ENCODE data around the gene PLCL2.
"Not testable (repeated sequence)": the region's sequence is repeated elsewhere in the genome, so short reads cannot be mapped to it uniquely, and the experiment has no call there.

The PLCL2 gene

DNA sequence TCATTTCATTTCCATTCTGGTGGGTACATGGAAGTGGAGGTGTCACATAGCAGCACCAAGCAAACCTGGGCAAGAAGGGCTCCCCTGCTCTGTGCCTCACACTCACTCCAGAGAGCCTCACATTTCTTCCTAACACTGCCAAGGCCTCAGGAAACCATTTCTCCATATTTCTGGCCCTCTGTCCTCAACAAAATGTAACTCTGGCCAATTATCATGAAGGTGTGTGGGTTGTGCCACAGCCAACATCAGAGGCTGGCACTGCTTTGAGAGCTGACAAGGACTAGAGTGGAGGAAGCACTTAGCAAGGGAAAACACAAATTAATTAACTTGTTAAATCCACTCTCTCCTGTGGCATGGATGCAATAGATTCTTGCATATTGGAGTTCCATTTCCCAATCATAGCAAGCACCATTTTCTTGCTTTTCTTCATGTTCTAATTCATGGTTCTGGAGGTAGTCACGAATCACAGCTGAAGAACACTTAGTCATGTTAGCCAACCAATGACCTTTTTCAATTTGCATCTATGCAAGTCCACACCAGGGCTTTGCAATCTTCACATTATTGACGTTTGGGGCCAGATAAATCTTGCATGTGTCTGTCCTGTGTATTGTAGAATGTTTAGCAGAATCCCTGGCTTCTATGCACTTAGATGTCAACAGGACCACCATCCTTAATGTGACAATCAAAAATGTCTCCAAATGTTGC, 241.1 kb downstream of the PLCL2 start:
- DNase-seq, result no peak
- Mint-ChIP-seq H3K4me1 (ENCODE audit: low read depth) (no peaks in the 10 kb centered on the region), H3K4me3 (no peak overlapping the region), H3K9me3 (peaks cover 18% of the 10 kb centered on the region), H3K27ac (no peak overlapping the region), H3K27me3 (no peaks in the 10 kb centered on the region), H3K36me3 (ENCODE audit: low read depth) (no peaks in the 10 kb centered on the region)

- not testable (repeated sequence) for H3K27ac Mint-ChIP-seq; H3K27me3 Mint-ChIP-seq; DNase-seq; H3K4me1 Mint-ChIP-seq (ENCODE audit: low read depth); H3K36me3 Mint-ChIP-seq (ENCODE audit: low read depth); H3K4me3 Mint-ChIP-seq
- peaks cover 13% of the 10 kb centered on the region for H3K9me3 Mint-ChIP-seq
These were observed 243.9 kb downstream of the PLCL2 start for GRCh38 chr3:17128671-17129070.

- Mint-ChIP-seq H3K27ac (no peak overlapping the region), H3K27me3 (no peaks in the 10 kb centered on the region), H3K4me3 (no peak overlapping the region), H3K4me1 (ENCODE audit: low read depth) (no peaks in the 10 kb centered on the region), H3K36me3 (ENCODE audit: low read depth) (no peaks in the 10 kb centered on the region), H3K9me3 (peaks cover 13% of the 10 kb centered on the region)
- no peak for DNase-seq
These were observed 244.8 kb downstream of the PLCL2 start for GRCh38 chr3:17129556-17129955.

DNA sequence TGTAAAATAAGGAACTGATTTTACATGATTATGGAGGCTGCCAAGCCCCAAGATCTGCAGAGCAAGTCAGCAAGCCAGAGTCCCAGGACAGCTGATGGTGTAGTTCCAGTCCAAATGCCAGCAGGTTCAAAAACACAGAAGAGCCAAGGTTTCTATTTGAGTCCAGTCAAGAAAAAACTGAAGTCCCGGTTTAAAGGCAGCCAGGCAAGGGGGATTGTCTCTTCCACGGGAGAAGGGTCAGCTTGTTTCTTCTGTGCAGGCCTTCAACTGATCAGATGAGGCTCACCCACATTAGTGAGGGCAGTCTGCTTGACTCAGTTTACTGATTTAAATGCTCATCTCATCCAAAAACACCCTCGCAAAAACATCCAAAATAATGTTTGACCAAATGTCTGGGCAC, 246.2 kb downstream of the PLCL2 start:
- no peak overlapping the region for H3K4me3 Mint-ChIP-seq
- H3K36me3 Mint-ChIP-seq (ENCODE audit: low read depth), result no peaks in the 10 kb centered on the region
- H3K27ac Mint-ChIP-seq, result no peak overlapping the region
- no peaks in the 10 kb centered on the region for H3K27me3 Mint-ChIP-seq
- DNase-seq, result no peak
- no peaks in the 10 kb centered on the region for H3K4me1 Mint-ChIP-seq (ENCODE audit: low read depth)
- H3K9me3 Mint-ChIP-seq, result peaks cover 13% of the 10 kb centered on the region

DNA sequence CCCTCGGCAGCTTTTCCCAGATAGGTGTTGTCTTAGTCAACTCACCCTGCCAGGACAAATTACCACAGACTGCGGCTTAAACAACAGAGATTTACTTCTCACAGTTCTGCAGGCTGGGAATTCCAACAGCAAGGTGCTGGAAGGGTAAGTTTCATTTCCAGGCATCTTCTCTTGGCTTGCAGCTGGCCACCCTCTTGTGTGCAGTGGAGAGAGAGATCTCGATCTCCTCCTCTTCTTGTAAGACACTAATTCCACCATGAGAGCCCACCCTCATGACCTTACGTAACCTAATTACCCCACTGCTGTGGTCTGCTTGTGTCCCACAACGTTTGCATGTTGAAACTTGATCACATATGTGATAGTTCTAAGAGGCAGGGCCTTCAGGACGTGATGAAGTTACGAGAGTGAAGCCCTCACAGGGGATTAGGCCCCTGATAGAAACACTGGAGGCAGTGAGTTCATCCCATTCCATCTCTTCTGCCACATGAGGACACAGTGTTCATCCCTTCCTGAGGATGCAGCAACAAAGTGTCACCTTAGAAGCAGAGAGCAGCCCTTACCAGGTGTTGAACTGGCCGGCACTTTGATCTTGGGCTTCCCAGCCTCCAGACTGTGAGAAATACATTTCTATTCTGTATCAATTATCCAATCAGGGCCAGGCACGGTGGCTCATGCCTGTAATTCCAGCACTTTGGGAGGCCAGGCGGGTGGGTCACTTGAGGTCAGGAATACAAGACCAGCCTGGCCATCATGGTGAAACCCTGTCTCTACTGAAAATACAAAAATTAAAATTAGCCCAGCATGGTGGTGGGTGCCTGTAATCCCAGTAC, 247.7 kb downstream of the PLCL2 start:
- Mint-ChIP-seq H3K4me1 (ENCODE audit: low read depth) (no peaks in the 10 kb centered on the region), H3K27me3 (no peaks in the 10 kb centered on the region)

DNA sequence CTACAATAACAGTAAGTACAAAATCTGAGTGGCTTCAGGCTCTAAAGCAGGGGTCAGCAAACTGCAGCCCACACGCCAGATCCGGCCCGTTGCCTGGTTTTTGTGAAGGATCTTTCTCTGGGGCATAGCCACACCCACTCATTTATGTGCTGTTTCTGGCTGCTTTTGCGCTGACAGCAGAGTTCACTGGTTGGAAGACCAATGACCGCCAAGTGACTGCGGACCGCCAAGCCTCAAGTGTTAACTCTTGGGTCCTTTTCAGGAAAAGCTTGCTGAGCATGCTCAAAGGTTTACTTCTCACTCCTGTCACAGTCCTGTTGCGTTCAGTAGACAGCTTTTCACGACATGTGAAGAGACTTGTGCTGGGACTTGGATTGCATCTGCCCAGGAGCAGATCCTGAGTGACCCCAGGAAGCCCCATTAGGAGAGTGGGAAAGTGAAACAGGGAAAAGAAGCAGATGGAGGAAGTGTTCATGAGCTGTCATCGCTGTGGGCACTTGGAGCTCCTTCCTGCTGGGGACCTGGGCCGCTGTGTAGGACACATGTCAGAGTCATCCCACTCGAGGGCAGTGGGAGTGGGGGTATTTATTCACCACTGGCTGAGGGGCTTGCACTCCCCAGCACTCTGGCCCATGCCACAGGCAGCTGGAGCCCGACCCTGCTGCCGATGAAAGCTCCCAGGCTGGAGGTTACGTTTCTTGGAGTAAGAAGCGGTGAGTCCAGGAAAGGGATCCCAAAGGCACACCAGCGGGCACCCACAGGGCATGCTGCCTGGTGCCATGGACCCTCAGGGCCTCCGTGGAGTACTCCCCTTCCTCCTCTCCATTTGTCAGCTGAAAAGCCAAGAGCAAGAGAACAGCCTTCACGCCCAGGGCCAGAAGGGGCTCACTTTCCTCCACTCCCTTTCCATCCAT, 249.1 kb downstream of the PLCL2 start:
- DNase-seq, result no peak

More for the DNA sequence above, 247.7 kb downstream of the PLCL2 start:
- Mint-ChIP-seq H3K9me3 (peaks cover 10% of the 10 kb centered on the region), H3K4me3 (no peak overlapping the region), H3K27ac (no peak overlapping the region), H3K36me3 (ENCODE audit: low read depth) (no peaks in the 10 kb centered on the region)
- DNase-seq, result no peak

DNA sequence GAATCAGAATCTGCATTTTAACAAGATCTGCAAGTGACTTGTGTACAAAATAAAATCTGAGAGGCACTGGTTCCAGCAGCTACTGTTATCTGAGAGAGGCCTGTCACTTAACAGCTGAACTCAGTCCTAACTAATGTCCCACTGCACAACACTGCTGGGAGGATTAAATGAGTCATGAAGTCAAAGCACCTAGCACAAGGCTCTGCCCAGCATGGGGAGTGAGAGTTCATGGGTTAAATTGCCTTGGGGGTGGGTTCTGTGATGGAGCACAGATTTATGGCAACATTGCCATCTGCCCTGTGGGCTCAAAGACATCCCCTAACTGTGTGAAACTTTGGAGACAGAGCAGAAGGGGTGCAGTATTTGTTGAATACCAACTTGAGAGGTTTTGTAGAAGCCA, 250.9 kb downstream of the PLCL2 start:
- DNase-seq, result no peak
- no peaks in the 10 kb centered on the region for H3K4me1 Mint-ChIP-seq (ENCODE audit: low read depth)
- no peaks in the 10 kb centered on the region for H3K36me3 Mint-ChIP-seq (ENCODE audit: low read depth)
- no peaks in the 10 kb centered on the region for H3K27me3 Mint-ChIP-seq
- H3K27ac Mint-ChIP-seq, result no peak overlapping the region
- no peaks in the 10 kb centered on the region for H3K9me3 Mint-ChIP-seq
- H3K4me3 Mint-ChIP-seq, result no peak overlapping the region

More for the DNA sequence above, 249.1 kb downstream of the PLCL2 start:
- Mint-ChIP-seq H3K4me3 (no peak overlapping the region), H3K4me1 (ENCODE audit: low read depth) (no peaks in the 10 kb centered on the region), H3K27ac (no peak overlapping the region), H3K36me3 (ENCODE audit: low read depth) (no peaks in the 10 kb centered on the region), H3K9me3 (peaks cover 6% of the 10 kb centered on the region), H3K27me3 (no peaks in the 10 kb centered on the region)

- Mint-ChIP-seq H3K9me3 (no peaks in the 10 kb centered on the region), H3K27me3 (no peaks in the 10 kb centered on the region), H3K4me3 (no peak overlapping the region), H3K36me3 (ENCODE audit: low read depth) (no peaks in the 10 kb centered on the region), H3K4me1 (ENCODE audit: low read depth) (no peaks in the 10 kb centered on the region), H3K27ac (no peak overlapping the region)
- no peak for DNase-seq
These were observed 251.5 kb downstream of the PLCL2 start for GRCh38 chr3:17136136-17136721.

DNA sequence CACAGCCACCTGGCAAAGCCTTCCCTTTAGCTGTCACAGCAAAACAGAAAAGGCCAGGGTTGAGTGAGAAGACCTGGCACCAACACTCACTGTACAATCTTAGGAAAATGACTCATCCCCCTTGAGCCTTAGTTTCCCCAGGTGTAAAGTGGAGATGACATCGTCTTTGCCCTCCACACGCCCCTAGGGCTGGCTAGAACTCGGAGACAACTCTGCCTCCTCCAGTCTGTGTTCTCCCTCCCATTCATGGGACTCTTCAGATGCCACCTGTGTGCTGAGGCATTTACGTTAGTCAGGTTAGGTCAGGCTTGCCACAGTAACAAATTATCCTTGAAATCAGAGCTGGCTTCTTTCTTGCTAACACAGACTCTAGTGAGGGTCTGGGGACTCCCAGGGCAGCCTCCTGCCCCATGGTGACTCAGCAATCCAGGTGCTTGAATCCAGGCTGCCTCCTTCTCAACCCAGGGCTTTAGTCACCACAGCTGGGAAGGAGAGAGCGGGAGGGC, 252.6 kb downstream of the PLCL2 start:
- Mint-ChIP-seq H3K4me1 (ENCODE audit: low read depth) (no peaks in the 10 kb centered on the region), H3K27me3 (no peaks in the 10 kb centered on the region), H3K27ac (no peak overlapping the region), H3K9me3 (no peaks in the 10 kb centered on the region), H3K4me3 (no peak overlapping the region), H3K36me3 (ENCODE audit: low read depth) (no peaks in the 10 kb centered on the region)
- no peak for DNase-seq

GRCh38 chr3:17138246-17139039, 253.7 kb downstream of the PLCL2 start:
- Mint-ChIP-seq H3K4me1 (ENCODE audit: low read depth) (peaks cover 1% of the 10 kb centered on the region), H3K36me3 (ENCODE audit: low read depth) (no peaks in the 10 kb centered on the region), H3K27ac (no peak overlapping the region), H3K4me3 (no peak overlapping the region), H3K27me3 (no peaks in the 10 kb centered on the region), H3K9me3 (no peaks in the 10 kb centered on the region)
- no peak for DNase-seq

Data from activated T-cell treated with anti-CD3 and anti-CD28 coated beads, Interleukin-2, amount 50 U/mL, for 24 hours (primary cell).